NCI-H1105 treated with DMSO at 0.1 percent for 48 hours (cell line): ENCODE results near the gene CPNE4.
"Not testable (repeated sequence)": the region's sequence is repeated elsewhere in the genome, so short reads cannot be mapped to it uniquely, and the experiment has no call there.

Experiments
- DNase-seq: peaks from one replicate; lab custom pipeline; 2025; lab: John Stamatoyannopoulos, UW

The CPNE4 gene

GRCh38 chr3:131957980-131958379 is 76.8 kb downstream of the CPNE4 start:
- no peak for DNase-seq

DNA sequence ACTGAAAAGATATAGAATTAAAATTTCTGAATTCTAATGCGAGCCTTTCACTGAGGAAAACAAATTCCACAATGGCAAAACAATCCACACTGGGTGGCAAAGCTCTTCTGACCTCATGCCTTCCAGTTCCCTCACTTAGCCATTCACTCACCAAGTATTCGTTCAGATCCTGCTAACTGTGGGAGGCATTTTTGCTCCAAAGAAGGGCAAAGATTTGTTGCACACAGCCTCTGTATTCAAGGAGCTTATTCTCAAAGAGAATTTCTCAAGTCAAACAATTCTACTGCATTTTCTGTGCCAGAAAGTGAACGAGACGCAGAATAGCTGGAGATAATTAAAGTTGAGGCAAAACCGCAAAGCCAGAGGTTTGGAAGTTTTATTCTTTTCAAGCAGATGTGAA is 77.3 kb downstream of the CPNE4 start:
- no peak for DNase-seq

GRCh38 chr3:131948806-131949205 is 86.0 kb downstream of the CPNE4 start:
- no peak for DNase-seq

- no peak for DNase-seq
These were observed 90.1 kb downstream of the CPNE4 start for GRCh38 chr3:131944676-131945075.

DNA sequence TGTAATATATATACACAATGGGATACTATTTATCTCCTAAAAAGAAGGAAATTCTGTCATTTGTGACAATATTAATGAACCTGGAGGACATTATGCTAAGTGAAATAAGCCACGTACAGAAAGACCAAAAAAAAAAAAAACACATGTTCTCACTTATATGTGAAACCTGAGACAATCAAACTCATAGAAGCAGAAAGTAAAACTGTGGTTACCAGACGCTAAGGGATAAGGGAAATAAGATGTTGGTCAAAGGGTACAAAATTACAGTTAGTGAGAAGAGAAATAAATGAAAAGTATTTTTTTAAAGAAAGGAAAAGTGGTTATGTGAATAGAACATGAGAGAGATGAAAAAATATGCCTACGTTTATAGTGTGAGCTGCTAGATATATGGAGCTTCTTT is 101.1 kb downstream of the CPNE4 start:
- no peak for DNase-seq

GRCh38 chr3:131928593-131928992 is 106.2 kb downstream of the CPNE4 start:
- DNase-seq = no peak

GRCh38 chr3:131925571-131925970 is 109.2 kb downstream of the CPNE4 start:
- no peak for DNase-seq

GRCh38 chr3:131922356-131922755 is 112.5 kb downstream of the CPNE4 start:
- no peak for DNase-seq

GRCh38 chr3:131917006-131917405 is 117.8 kb downstream of the CPNE4 start:
- DNase-seq = no peak

GRCh38 chr3:131914090-131914691 is 120.6 kb downstream of the CPNE4 start:
- no peak for DNase-seq

GRCh38 chr3:131912255-131912654 is 122.6 kb downstream of the CPNE4 start:
- no peak for DNase-seq

DNA sequence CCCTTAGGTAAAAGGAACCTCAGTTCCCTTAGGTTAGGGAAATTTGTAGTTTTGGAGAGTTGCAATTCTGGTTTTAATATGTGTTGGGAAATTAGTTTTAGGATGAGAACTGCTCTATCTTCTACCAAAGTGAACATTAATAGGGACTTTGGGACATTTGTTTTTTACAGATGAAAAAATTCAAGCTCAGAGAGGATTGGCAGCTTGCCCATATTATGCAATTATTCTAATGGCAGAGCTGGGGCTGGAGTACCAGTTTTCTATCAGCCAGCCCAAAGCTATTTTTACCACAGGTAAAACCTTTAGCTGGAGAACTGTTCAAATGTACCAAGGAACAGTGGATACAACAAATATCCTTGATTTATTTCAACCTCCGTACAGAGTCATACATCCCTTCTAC is 127.0 kb downstream of the CPNE4 start:
- peak; percentile 92 for DNase-seq

- no peak for DNase-seq
These were observed 130.8 kb downstream of the CPNE4 start for GRCh38 chr3:131903988-131904415.

- DNase-seq = no peak
These were observed 133.1 kb downstream of the CPNE4 start for GRCh38 chr3:131901686-131902085.

- no peak for DNase-seq
These were observed 133.9 kb downstream of the CPNE4 start for GRCh38 chr3:131900891-131901290.

GRCh38 chr3:131899021-131899420 is 135.8 kb downstream of the CPNE4 start:
- no peak for DNase-seq

DNA sequence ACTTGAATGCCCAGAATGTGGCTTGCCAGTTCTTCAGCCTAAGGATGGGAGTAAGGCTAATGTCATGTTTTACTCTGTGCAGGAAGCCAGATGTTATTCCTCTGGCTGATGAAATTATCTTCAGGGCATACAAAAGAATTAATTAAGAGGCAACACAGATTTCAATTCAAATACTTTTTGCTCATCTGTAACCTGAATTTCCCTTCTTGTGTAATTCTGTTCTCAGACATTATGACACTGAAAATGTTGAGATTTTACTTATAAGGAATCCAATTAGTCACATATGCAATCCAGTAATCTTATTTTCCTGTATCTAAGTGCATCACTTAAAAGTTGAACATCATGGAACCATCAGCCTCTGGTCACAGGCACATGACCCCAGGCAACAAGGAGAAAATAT is 136.5 kb downstream of the CPNE4 start:
- no peak for DNase-seq

- no peak for DNase-seq
These were observed 138.5 kb downstream of the CPNE4 start for GRCh38 chr3:131896285-131896684.

GRCh38 chr3:131895766-131896165 is 139.0 kb downstream of the CPNE4 start:
- DNase-seq = no peak

DNA sequence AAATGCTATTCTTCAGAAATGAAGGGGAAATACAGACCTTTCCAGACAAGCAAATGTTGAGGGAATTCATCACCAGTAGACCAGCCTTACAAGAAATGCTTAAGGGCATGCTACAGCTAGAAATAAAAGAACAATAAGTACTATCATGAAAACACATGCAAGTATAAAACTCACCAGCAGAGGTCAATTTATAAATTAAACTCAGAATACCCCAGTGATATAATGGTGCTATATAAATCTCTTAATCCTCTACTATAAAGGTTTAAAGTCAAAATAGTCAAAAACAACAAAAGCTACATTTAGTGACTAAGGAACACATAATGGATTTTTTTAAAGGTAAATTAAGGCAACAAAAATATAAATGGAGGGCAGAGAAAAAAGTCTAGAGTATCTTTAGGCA is 142.5 kb downstream of the CPNE4 start:
- DNase-seq = no peak

DNA sequence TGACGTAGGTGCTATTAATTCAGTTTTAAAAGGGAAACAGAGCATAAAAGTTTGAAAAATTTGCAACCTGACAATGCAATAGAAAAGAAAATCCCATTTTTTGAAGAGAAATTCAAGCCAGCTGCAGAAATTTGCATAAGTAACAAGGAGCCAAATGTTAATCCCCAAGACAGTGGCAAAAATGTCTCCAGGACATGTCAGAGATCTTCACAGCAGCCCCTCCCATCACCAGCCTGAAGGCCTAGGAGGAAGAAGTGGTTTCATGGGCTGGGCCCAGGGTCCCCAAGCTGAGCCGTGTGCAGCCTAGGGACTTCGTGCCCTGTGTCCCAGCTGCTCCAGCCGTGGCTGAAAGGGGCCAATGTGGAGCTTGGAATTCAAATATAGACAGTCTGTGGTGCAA is 148.9 kb downstream of the CPNE4 start:
- not testable (repeated sequence) for DNase-seq

DNA sequence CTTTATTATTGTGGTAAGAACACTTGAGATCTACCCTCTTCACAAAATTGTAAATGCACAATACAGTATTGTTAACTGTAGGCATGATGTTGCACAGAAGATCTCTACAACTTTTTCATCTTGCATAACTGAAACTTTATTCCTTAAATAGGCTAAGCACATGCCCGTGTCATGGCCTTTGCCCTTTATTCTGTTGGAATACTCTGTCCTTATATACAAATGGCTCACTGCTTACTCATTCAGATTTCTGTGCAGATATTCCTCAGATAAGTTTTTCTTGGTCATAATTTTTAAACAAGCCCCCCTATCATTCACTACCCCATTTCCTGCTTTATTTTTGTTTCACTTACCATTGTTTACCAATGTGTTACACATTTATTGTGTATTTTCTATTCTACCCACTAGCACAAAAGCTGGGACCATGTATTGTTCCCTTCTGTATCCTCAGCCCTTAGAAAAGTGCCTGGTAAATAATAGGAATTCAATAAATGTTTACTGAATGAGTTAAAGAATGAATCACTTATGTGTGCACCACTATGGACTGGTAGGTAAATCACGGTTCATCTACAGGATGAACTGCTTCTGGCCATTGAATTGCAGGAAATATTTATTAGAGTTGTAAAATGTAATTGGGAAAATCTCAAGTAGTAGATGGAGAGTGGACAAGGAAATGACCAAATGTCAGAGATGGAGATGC is 151.0 kb downstream of the CPNE4 start:
- no peak for DNase-seq

DNA sequence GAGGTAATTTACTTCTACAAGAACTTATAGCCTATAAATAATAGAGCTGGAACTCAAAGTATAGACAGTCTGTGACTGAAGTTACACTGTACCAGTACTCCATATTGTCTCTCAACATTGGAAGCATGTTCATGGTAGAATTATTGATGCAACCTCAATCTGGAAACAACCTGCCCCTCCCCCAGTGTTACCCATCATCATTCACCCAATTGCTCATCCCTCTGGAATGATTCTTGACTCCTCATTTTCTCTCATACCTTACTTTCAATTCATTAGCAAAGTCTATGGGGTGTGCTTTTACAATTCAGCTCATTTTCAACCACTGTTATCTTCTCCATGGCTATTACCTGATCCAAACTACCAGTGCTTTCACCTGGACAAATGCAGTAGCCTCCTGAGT is 151.7 kb downstream of the CPNE4 start:
- no peak for DNase-seq

DNA sequence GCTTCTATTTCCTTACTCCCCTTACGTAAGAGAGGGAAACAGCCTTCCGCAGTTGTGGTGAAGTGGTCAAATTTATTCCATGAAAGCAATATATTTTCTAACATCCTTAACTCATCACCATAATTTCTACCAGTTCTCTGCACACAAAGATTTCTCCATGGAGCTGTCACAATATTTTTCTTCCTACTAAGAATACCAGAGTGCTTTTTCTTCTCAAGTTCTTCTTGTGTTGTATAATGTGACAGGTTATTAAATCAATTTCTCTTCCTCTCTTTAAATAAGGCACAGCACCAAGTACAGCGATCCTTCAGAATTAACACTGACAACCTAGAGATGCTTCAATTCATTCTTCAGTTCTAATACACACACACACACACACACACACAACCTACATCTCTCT is 153.0 kb downstream of the CPNE4 start:
- DNase-seq = no peak
